Measurements from ENCODE around the gene APOM. TPM values are rescaled to one million over a fixed set of nuclear protein-coding genes. Genes with fewer than 3 reads are reported as not detected.
A peak's percentile ranks its signal among the peaks of the same experiment; 100 is the strongest.

APOM gene
- total RNA-seq, 1 donor from 2014 or later = 2.4 TPM

DNA sequence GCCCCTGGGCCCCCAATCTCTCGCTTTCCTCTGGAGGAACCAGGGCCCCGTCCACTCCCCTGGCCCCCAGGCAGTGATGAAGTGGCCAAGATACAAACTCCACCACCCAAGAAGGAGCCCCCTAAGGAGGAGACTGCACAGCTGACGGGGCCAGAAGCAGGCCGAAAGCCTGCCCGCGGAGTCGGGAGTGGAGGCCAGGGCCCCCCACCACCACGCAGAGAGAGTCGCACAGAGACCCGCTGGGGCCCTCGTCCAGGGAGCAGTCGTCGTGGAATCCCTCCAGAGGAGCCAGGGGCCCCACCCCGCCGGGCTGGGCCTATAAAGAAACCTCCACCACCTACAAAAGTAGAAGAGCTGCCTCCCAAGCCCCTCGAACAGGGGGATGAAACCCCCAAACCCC, 24.5 kb upstream of the APOM start:
- DNase-seq (ENCODE audit: low spot score) = no peak

DNA sequence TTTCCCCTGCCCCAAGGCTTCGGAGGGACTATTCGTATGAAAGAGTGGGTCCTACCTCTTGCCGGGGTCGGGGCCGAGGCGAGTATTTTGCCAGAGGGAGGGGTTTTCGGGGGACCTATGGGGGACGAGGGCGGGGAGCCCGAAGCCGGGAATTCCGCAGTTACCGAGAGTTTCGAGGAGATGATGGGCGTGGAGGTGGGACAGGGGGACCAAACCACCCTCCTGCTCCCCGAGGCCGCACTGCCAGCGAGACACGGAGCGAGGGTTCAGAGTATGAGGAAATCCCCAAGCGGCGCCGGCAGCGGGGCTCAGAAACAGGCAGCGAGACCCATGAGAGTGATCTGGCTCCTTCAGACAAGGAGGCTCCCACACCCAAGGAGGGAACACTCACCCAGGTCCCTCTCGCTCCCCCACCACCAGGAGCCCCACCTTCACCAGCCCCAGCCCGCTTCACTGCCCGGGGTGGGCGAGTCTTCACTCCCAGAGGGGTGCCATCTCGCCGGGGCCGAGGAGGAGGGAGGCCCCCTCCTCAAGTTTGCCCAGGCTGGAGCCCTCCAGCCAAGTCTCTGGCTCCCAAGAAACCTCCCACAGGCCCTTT, 23.9 kb upstream of the APOM start:
- no peak for DNase-seq (ENCODE audit: low spot score)

DNA sequence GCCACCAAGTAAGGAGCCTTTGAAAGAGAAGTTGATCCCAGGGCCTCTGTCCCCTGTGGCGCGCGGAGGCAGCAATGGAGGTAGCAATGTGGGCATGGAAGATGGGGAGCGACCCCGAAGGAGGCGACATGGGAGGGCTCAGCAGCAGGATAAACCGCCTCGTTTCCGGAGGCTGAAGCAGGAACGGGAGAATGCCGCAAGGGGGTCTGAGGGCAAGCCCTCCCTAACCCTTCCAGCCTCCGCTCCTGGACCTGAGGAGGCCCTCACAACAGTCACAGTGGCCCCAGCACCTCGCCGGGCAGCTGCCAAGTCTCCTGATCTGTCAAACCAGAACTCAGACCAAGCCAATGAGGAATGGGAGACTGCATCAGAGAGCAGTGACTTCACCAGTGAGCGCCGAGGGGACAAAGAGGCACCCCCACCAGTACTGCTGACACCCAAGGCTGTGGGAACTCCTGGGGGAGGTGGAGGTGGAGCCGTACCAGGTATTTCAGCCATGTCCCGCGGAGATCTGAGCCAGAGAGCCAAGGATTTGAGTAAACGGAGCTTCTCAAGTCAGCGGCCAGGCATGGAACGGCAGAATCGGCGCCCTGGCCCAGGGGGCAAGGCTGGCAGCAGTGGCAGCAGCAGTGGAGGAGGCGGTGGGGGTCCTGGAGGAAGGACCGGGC, 23.3 kb upstream of the APOM start:
- no peak for DNase-seq (ENCODE audit: low spot score)

DNA sequence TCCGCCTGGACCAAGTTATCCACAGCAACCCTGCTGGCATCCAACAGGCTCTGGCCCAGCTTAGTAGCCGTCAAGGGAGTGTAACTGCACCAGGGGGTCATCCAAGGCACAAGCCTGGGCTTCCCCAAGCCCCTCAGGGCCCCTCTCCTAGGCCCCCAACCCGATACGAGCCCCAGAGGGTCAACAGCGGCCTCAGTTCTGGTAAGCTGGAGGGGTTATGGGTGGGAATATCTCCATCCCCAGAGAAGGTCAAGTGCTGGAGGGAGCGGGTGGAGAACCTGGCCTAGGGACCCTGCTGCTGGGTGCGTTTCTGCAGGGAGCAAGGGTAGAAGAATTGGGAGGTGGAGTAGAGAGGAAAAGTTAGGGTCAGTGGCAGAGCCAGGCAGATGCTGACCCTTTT, 22.2 kb upstream of the APOM start:
- DNase-seq (ENCODE audit: low spot score) = no peak

DNA sequence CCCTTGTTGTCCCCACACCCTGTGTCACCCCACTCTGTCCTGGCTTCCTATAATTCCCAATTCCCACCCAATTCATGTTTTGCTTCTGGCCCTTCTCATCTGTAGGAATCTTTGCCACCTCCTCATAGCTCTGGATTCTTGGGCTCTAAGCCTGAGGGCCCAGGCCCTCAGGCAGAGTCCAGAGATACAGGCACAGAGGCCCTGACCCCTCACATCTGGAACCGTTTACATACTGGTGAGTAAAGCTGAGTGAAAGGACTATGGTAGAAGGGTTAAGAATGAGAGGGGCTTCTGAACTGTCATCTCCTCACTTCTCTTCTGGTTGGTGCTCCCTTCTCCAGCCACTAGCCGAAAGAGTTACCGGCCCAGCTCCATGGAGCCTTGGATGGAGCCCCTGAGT, 21.6 kb upstream of the APOM start:
- DNase-seq (ENCODE audit: low spot score) = no peak

DNA sequence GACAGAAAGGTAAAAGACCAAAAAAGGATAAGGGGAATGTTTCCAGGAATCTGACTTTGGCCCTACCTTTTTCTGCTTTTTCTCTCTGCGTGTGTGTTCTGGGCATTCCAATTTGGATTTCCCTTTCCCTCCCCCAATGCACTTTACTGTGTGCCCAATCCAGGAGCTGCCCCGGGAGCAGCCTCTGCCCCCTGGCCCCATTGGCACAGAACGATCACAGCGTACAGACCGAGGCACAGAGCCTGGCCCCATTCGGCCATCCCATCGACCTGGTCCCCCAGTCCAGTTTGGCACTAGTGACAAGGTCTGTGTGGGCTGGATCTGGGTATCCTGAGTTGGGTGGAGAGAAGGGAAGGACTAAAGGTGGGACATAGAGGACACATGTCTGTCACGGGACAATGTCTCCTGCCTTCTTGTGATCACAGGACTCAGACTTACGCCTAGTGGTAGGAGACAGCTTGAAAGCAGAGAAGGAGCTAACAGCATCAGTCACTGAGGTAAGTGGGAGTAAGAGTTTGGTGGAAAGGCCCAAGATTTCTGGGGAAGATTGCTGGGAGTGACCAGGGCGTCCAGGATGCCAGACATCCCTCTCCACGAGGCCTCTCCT, 20.6 kb upstream of the APOM start:
- no peak for DNase-seq (ENCODE audit: low spot score)

DNA sequence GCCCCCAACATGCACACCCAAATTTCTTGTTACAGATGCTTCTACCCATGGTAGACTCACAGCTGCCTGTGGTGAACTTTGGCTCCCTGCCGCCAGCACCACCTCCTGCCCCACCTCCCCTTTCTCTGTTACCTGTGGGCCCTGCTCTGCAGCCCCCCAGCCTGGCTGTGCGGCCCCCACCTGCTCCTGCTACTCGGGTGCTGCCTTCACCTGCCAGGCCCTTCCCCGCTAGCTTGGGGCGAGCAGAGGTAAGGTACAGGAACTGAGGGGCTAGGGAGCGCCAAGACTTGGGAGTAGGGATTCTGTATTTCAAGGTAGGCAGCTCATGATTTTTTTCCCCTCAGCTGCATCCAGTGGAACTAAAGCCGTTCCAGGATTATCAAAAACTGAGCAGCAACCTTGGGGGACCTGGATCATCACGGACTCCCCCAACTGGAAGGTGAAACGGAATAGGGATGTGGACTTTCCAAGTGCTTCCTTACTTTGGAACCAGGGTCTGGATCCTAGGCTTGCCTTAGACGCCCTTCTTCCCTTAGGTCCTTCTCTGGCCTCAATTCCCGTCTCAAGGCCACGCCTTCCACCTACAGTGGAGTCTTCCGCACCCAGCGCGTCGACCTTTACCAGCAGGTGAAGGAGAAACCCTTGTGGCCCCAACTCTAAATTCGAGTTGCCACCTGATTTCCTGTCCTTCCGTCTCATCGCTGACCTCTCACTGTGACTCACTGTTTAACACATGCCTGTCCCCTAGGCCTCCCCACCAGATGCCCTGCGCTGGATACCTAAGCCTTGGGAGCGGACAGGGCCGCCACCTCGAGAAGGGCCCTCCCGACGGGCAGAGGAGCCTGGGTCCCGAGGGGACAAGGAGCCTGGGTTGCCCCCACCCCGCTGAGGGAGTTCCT, 18.7 kb upstream of the APOM start:
- DNase-seq (ENCODE audit: low spot score) = no peak

DNA sequence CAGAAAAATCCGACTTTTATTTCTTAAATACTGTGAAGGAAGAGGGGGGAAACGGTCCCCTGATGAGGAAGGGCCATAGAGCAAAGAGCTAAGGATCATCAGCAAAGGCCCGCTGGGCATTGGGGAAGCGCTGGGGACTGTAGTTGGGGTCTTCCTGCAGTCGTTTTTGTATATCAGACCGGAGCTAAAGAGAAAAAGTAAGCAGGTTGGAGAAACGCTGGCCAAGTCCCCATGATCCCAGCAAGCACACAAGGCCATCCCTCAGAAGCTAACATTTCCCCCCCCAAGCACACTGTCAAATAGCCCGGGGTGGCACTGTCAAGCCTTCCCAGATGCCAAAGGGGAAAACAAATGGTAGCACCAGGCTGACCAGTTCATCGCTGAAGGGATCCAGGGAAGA, 16.7 kb upstream of the APOM start:
- DNase-seq (ENCODE audit: low spot score) = no peak

DNA sequence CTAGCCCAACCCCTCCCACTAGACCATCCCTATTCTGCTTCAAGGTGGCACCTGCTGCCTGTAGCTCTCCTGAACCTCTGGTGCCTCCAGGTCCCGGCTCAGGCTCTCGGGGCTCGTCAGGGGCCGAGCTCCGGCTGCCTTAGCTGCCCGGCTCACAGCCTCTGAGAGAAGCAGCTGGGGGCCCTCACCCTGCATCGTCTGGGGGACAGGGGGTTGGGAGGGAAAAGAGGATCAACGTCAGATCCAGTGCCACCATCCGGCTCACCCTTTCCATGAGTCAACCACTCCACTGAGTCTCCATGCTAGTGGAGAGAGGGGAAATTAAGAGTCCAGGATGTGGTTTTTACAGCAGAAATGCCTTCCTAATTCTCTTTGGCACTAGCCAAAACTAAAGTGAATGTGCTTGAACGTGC, 16.2 kb upstream of the APOM start:
- no peak for DNase-seq (ENCODE audit: low spot score)

DNA sequence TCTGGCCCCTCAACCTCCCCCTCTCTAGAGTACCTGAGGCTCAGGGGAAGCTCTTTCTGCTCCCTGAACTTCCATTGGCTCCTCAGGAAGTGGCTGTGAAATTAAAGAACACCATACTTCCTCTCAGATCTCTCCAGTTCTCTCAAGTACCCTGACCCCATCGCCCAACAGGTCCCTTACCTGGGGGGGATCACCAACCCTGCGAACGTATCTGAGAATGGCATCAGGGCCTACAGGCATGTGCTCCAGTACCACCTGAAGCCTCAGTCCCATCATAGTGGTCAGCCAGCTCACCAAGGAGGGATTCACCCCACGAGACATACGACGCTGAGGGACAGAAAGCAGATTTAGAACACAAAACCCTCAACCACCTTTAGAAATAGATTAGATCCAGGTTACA, 15.1 kb upstream of the APOM start:
- no peak for DNase-seq (ENCODE audit: low spot score)

DNA sequence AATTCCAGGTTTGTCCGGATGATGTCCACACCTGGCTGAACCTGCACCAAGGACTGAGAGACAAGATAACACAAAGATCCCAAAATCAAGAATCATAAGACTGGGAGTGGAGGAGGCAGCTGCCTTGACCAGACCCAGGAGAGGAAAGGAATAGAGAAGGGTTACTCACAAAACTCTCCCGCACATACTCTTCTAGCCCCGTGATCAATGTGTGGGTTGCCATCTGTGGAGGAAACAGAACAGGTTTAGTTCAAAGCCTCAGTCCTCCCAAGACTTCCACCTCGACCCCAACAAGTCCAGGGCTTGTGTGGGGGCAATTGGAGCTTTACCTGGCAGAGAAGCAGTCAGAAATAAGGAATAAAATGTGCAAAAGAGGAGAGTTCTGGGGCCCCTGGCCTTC, 14.3 kb upstream of the APOM start:
- DNase-seq (ENCODE audit: low spot score) = no peak

DNA sequence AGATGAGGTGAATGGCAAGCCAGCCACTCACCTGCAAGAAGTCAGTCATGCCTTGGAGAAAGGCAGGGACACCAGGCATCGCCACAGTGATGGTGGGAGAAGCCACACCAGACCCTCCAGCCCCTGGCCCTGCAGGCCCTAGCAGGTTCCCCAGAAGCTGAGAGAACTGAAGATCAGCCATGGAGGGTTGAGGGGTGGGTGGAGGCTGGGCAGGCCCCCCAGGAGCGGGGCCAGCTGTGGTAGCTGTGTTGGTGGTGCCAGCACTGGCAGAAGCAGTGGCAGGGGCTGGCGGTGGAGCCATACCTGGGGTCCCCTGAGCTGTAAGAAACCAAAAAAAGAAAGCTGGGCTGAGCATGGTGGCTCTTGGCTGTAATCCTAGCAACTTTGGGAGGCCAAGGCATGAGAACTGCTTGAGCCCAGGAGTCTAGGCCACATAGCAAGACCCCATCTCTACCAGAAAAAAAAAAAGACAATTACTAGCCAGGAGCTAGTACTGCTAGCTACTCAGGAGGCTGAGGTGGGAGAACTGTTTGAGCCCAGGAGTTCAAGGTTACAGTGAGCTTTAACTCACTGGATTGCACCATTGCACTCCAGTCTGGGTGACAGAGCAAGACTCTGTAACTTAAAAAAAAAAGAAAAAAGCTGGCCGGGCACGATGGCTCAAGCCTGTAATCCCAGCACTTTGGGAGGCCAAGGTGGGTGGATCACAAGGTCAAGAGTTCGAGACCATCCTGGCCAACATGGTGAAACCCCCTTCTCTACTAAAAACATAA, 12.7 kb upstream of the APOM start:
- DNase-seq (ENCODE audit: low spot score) = no peak

DNA sequence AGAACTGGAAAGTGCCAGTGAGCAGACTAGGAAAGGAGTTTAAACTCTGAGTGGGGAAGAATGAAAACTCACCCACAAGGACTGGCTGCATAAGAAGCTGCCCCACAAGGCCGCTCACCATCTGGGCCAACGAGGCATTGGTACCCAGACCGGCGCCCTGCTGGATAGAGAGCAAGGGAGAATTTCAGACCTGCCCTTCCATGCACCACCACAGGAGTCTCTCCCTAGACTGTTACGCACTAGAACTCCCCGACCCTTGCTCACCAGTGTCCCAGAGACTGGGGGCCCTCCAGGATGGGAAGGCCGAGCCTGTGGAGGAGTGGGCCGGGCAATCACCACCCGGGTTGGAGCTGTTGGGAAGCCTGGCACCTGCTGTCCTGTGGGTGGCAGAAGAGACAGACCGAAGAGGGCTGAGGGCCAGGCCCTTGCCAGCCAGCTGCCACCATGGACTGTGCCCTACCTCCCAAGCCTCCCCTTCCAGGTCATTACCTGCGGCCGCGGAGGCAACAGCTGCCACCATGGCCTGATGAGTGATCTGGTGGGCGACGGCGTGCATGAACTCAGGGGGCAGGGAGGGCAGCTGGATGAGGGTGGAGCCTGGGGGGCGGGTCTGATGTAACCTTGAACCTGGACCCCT, 11.8 kb upstream of the APOM start:
- no peak for DNase-seq (ENCODE audit: low spot score)

DNA sequence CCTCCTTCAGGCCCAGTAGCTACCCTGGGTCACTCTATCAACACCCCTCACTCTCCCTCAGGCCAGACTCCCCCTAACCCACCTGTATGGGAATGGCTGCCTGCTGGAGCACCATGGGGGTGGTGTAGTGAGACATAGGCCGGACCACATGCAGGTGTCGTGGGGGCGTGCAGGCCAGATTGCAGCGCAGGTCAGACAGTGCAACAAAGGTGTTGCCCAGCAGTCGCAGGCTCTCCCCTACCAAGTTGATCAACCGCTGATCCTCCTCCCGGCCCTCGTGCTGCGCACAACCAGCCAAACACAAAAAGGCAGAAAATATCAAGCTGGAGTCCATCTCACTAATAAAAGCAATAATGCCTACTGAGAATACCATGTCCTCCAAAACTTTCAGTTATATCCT, 10.4 kb upstream of the APOM start:
- DNase-seq (ENCODE audit: low spot score) = no peak

DNA sequence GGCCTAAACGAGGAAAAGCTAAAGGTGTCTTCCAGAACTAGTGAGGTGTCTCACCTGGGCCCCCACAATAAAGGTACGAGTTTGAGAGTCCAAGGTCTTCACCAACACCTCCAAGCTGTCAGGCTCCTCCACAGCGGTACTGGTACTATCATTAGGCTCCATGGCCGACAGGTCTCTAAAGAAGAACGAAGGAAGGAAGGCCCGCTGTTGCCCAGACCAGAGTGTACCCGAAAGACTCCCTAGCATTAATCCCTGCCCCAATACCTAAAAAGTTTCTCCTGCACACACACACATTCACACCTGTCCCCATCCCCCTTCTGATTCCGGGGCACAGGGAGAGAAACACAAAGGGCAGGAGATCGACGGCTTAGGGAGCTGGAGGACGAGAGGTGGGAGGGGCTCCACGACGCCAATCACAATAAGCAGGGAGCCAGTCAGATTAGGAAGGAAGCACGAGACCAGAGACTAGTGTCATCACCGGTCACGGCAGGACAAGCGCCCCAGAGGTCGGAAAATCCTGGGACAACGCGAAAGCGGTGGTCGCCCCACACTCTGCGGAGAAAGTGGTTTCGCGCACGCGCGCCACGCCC, 4.0 kb upstream of the APOM start:
- peak; percentile 81 for DNase-seq (ENCODE audit: low spot score)

DNA sequence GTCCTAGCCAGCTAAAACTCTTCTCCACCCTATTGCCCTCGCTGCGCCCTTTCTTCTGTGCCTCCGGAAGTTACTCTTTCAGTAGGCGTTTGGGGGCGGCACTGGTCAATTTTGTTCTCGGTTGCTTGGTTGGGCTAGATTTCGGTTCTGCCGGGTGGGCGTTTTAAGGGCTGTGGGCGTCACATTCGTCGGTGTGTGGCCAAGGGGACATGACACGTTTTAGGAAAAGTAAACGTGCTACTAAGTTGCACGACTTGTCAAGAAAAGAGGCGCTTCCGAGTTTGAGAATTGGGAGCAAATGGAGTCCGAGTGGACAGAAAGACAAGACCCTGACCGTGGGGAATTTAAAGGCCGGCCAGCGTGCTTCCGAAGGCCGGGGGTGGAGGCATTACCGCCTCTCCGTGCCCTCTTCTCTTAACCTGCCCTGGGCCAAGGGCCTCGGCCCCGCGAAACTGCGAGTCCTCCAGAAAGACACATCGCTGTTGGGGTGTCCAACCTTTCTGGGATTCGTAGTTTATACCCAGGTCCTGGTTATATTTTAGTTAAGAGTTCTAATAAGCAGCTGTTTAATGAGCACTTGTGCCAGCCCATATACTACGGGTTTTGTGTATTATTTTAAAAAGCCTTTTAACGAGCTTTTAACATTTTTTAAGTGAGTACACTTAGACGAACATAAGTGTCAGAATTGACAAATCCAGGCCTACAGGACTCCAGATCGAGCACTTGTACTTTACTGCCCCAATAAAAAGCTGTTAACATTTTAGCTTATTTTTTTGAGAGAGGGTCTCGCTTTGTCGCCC, 2.6 kb upstream of the APOM start:
- peak; percentile 90 for DNase-seq (ENCODE audit: low spot score)

DNA sequence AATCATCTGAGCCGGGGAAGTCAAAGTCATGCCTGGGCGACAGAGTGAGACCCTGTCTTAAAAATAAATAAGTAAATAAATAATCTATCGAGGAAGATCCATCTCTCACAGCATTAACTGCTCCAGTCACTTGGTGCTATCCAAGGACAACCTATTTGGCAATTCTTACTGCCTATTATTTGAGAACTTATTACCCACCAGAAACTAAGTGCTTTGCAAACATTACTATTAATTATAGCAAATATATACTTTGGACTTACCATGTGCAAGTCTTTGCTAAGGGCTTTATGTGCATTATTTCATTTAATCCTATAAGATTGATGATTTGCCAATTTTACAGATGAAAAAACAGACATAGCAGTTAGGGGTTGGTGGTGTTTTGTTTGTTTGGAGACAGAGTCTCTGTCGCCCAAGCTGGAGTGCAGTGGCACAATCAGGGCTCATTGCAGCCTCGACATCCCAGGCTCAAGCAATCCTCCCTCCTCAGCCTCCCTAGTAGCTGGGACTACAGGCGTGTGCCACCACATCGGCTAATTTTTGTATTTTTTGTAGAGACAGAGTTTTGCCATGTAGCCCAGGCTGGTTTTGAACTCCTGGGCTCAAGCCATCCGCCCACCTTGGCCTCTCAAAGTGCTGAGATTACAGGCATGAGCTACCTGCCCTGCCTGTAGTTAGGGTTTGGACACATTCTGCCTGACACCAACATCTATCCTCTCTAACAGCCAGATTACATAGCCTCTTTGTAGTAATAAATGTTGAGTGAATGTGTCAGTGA, 933 bp upstream of the APOM start:
- no peak for DNase-seq (ENCODE audit: low spot score)

DNA sequence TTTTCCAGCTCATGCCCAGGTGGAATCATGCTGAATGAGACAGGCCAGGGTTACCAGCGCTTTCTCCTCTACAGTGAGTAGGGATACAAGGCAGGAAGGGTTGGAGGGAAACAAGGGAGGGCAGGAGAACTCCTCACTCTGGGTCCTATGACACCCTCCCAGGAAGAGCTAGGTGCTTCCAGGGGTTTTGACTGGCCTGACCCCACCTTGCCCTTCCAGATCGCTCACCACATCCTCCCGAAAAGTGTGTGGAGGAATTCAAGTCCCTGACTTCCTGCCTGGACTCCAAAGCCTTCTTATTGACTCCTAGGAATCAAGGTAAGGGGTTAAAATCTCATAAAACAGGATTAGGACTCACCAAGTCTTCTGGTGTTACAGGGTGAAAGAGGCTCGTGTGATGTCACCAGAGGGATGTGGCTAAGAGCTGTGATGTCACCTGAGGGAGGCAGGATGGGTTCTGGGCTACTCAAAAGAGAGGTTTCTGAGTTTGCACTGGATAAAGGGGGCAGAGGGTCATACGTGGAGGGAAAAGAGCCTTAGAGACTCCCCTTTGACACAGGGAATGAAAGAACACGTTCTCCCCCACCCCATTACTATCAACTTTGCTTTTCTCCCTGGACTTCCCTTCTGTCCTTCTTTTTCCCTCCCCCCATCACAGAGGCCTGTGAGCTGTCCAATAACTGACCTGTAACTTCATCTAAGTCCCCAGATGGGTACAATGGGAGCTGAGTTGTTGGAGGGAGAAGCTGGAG, 1.9 kb downstream of the APOM start:
- no peak for DNase-seq (ENCODE audit: low spot score)

Measured in ureter (tissue), 1 donor.